Stomach smooth muscle (tissue), 2 donors: ENCODE results near the gene QSOX2.
"Not testable (repeated sequence)": the region's sequence is repeated elsewhere in the genome, so short reads cannot be mapped to it uniquely, and the experiment has no call there.

Source experiments
- H3K27ac ChIP-seq: one replicate; pipeline ENCODE4 v1.7.0; 2013; ENCODE audit warnings: mild to moderate bottlenecking, low read length, inconsistent platforms
- H3K27me3 ChIP-seq, 2 donors: one replicate each; pipeline ENCODE4 v1.7.0; 2013; ENCODE audit warnings: low read length in 2 of 2; ENCODE audit not compliant: insufficient read depth in 2 of 2, control insufficient read depth in 1 of 2
- H3K36me3 ChIP-seq, 2 donors: one replicate each; pipeline ENCODE4 v1.7.0; 2013; ENCODE audit warnings: low read length in 2 of 2; ENCODE audit not compliant: control insufficient read depth in 2 of 2, insufficient read depth in 2 of 2
- H3K4me1 ChIP-seq: one replicate; pipeline ENCODE4 v1.7.0; 2013; ENCODE audit warnings: low read length; ENCODE audit not compliant: control insufficient read depth, insufficient read depth
- H3K4me3 ChIP-seq, 2 donors: one replicate each; pipeline ENCODE4 v1.7.0; 2013; ENCODE audit warnings: low read length in 2 of 2
- H3K9ac ChIP-seq, 2 donors: one replicate each; pipeline ENCODE4 v1.7.0; 2013; ENCODE audit warnings: low read length in 2 of 2, mild to moderate bottlenecking in 1 of 2
- H3K9me3 ChIP-seq, 2 donors: one replicate each; pipeline ENCODE4 v1.7.0; 2013; ENCODE audit warnings: low read length in 2 of 2; ENCODE audit not compliant: control insufficient read depth in 2 of 2
- donor health status: healthy.
- donor health status: Pancreatic carcinoma.

QSOX2 gene

GRCh38 chr9:136273921-136274785 is 28.5 kb upstream of the QSOX2 start:
- Histone ChIP-seq H3K9me3 (no peaks in the 10 kb centered on the region), H3K27me3 (peaks cover 5 to 21% of the 10 kb centered on the region in 2 donors), H3K4me3 (no peak overlapping the region), H3K9ac (no peak overlapping the region), H3K27ac (no peak overlapping the region), H3K36me3 (no peaks in the 10 kb centered on the region), H3K4me1 (no peaks in the 10 kb centered on the region)

- H3K4me1 ChIP-seq, result no peaks in the 10 kb centered on the region
- no peak overlapping the region for H3K9ac ChIP-seq
- H3K4me3 ChIP-seq, result no peak overlapping the region
- peaks cover 5 to 19% of the 10 kb centered on the region in 2 donors for H3K27me3 ChIP-seq
- no peaks in the 10 kb centered on the region for H3K36me3 ChIP-seq
- no peaks in the 10 kb centered on the region for H3K9me3 ChIP-seq
- H3K27ac ChIP-seq, result no peak overlapping the region
Measured at GRCh38 chr9:136273244-136273865, 27.7 kb upstream of the QSOX2 start.

GRCh38 chr9:136270173-136270705 is 24.6 kb upstream of the QSOX2 start:
- Histone ChIP-seq H3K4me1 (peaks cover 5% of the 10 kb centered on the region), H3K9me3 (no peaks in the 10 kb centered on the region), H3K27ac (no peak overlapping the region), H3K4me3 (no peak overlapping the region), H3K27me3 (peaks cover 0 to 8% of the 10 kb centered on the region in 2 donors), H3K9ac (no peak overlapping the region), H3K36me3 (no peaks in the 10 kb centered on the region)

- H3K36me3 ChIP-seq, result no peaks in the 10 kb centered on the region
- no peak overlapping the region for H3K9ac ChIP-seq
- no peak overlapping the region for H3K4me3 ChIP-seq
- H3K27me3 ChIP-seq, result peaks cover 0 to 4% of the 10 kb centered on the region in 2 donors
- no peaks in the 10 kb centered on the region for H3K9me3 ChIP-seq
- peaks cover 5% of the 10 kb centered on the region for H3K4me1 ChIP-seq
- no peak overlapping the region for H3K27ac ChIP-seq
Measured at GRCh38 chr9:136268735-136269134, 23.1 kb upstream of the QSOX2 start.

- Histone ChIP-seq H3K27me3 (peaks cover 0 to 3% of the 10 kb centered on the region in 2 donors), H3K36me3 (no peaks in the 10 kb centered on the region), H3K9me3 (no peaks in the 10 kb centered on the region), H3K4me3 (no peak overlapping the region), H3K9ac (no peak overlapping the region), H3K27ac (no peak overlapping the region), H3K4me1 (peaks cover 5% of the 10 kb centered on the region)
Measured at GRCh38 chr9:136268318-136268717, 22.7 kb upstream of the QSOX2 start.

- peak overlapping the region; percentile 55 to 66 for H3K9ac ChIP-seq
- peaks cover 5% of the 10 kb centered on the region for H3K4me1 ChIP-seq
- peak overlapping the region; percentile 49 to 68 for H3K4me3 ChIP-seq
- H3K9me3 ChIP-seq, result no peaks in the 10 kb centered on the region
- peaks cover 0 to 3% of the 10 kb centered on the region in 2 donors for H3K27me3 ChIP-seq
- no peaks in the 10 kb centered on the region for H3K36me3 ChIP-seq
- H3K27ac ChIP-seq, result no peak overlapping the region
Measured at GRCh38 chr9:136267261-136268111, 21.9 kb upstream of the QSOX2 start.

GRCh38 chr9:136266641-136267040 is 21.0 kb upstream of the QSOX2 start:
- not testable (repeated sequence) for H3K27ac ChIP-seq, H3K27me3 ChIP-seq, H3K36me3 ChIP-seq, H3K9ac ChIP-seq, H3K4me1 ChIP-seq, H3K9me3 ChIP-seq
- H3K4me3 ChIP-seq, result peak overlapping the region in 1 of 2 donors; percentile 47

GRCh38 chr9:136265561-136266355 is 20.1 kb upstream of the QSOX2 start:
- no peaks in the 10 kb centered on the region for H3K9me3 ChIP-seq
- H3K4me3 ChIP-seq, result no peak overlapping the region
- H3K27me3 ChIP-seq, result peaks cover 0 to 3% of the 10 kb centered on the region in 2 donors
- no peak overlapping the region for H3K27ac ChIP-seq
- H3K9ac ChIP-seq, result no peak overlapping the region
- peaks cover 5% of the 10 kb centered on the region for H3K4me1 ChIP-seq
- no peaks in the 10 kb centered on the region for H3K36me3 ChIP-seq

GRCh38 chr9:136264441-136265405 is 19.1 kb upstream of the QSOX2 start:
- Histone ChIP-seq H3K9ac (no peak overlapping the region), H3K4me3 (no peak overlapping the region), H3K4me1 (peaks cover 5% of the 10 kb centered on the region), H3K9me3 (no peaks in the 10 kb centered on the region), H3K36me3 (no peaks in the 10 kb centered on the region), H3K27ac (no peak overlapping the region), H3K27me3 (peaks cover 0 to 3% of the 10 kb centered on the region in 2 donors)
